Skeletal muscle satellite cell (primary cell): Measurements from ENCODE around the gene HERPUD2. TPM values are rescaled to one million over a fixed set of nuclear protein-coding genes. Genes with fewer than 3 reads are reported as not detected.

Source experiments
- H3K27me3 ChIP-seq: 2 replicates; pipeline ENCODE4 v1.7.0; 2013; ENCODE audit warnings: low read length; ENCODE audit not compliant: control insufficient read depth, insufficient read depth
- H3K36me3 ChIP-seq: 2 replicates; pipeline ENCODE4 v1.7.0; 2013; ENCODE audit warnings: mild to moderate bottlenecking, control low read depth, low read length; ENCODE audit not compliant: insufficient read depth
- H3K4me1 ChIP-seq: 2 replicates; pipeline ENCODE4 v1.7.0; 2013; ENCODE audit warnings: low read length; ENCODE audit not compliant: control insufficient read depth, insufficient read depth
- H3K4me2 ChIP-seq: 2 replicates; pipeline ENCODE4 v1.7.0; 2013; ENCODE audit warnings: mild to moderate bottlenecking, low read length
- H3K4me3 ChIP-seq: 2 replicates; pipeline ENCODE4 v1.7.0; 2013; ENCODE audit warnings: low read length
- H3K9ac ChIP-seq: 2 replicates; pipeline ENCODE4 v1.7.0; 2013; ENCODE audit warnings: mild to moderate bottlenecking, low read depth, low read length, moderate library complexity
- H3K9me3 ChIP-seq: replicated peaks from 2 replicates; pipeline ENCODE4 v1.7.0; 2013; ENCODE audit warnings: mild to moderate bottlenecking, control low read depth, low read length
- total RNA-seq: library from RNA; depleted of rRNA; stranded (reverse); fragments of >200 nt; gene quantifications from 2 replicates; pipeline ENCODE4 v1.2.3, GENCODE V29; 2012; rRNA removed

Gene HERPUD2
- 16.6 and 17.5 TPM in 2 replicates for total RNA-seq

- no peaks in the 10 kb centered on the region for H3K9me3 ChIP-seq
- peak within 1 kb of the TSS; percentile 92 for H3K9ac ChIP-seq
- peak within 1 kb of the TSS; percentile 87 for H3K4me2 ChIP-seq
- H3K36me3 ChIP-seq = no peaks in the 10 kb centered on the region
- H3K4me1 ChIP-seq = peaks cover 36% of the 10 kb centered on the region
- H3K4me3 ChIP-seq = peak within 1 kb of the TSS; percentile 84
- H3K27me3 ChIP-seq = no peaks in the 10 kb centered on the region
Observed at GRCh38 chr7:35694784-35695472, at the start of gene HERPUD2. TSS of gene HERPUD2 (minus strand) at chr7:35695135. CDS start at chr7:35694330, 805 bp downstream.

- Histone ChIP-seq H3K4me3 (no peak overlapping the region), H3K9ac (no peak overlapping the region), H3K4me1 (no peaks in the 10 kb centered on the region), H3K27me3 (peaks cover 4% of the 10 kb centered on the region), H3K4me2 (no peak overlapping the region), H3K36me3 (no peaks in the 10 kb centered on the region), H3K9me3 (no peaks in the 10 kb centered on the region)
Observed at GRCh38 chr7:35738889-35739288, 44.0 kb upstream of the HERPUD2 start.

GRCh38 chr7:35736725-35737124, 41.8 kb upstream of the HERPUD2 start:
- no peaks in the 10 kb centered on the region for H3K9me3 ChIP-seq
- H3K4me3 ChIP-seq = no peak overlapping the region
- H3K27me3 ChIP-seq = peaks cover 4% of the 10 kb centered on the region
- H3K4me1 ChIP-seq = no peaks in the 10 kb centered on the region
- no peak overlapping the region for H3K4me2 ChIP-seq
- no peak overlapping the region for H3K9ac ChIP-seq
- no peaks in the 10 kb centered on the region for H3K36me3 ChIP-seq

DNA sequence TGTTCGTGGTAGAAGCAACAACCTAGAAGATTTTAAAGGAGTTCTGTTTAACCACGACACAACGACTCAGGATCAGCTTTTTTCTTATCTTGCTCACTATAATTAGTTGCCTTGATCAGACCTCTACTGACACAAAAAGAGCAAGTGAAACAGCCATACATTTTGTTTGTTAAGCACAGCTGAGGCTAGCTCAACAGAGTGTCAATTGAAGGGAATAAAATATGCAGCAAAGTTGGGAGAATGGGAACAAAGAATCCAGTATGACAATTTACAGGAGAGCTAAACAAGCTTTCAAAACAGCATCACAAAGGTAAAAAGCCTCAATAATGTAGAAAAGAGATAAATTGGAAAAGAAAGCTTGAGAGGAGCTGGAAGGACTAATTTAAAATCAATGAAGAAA, 40.5 kb upstream of the HERPUD2 start:
- Histone ChIP-seq H3K9ac (no peak overlapping the region), H3K4me2 (no peak overlapping the region), H3K9me3 (no peaks in the 10 kb centered on the region), H3K4me3 (no peak overlapping the region), H3K27me3 (peaks cover 4% of the 10 kb centered on the region), H3K4me1 (no peaks in the 10 kb centered on the region), H3K36me3 (no peaks in the 10 kb centered on the region)

DNA sequence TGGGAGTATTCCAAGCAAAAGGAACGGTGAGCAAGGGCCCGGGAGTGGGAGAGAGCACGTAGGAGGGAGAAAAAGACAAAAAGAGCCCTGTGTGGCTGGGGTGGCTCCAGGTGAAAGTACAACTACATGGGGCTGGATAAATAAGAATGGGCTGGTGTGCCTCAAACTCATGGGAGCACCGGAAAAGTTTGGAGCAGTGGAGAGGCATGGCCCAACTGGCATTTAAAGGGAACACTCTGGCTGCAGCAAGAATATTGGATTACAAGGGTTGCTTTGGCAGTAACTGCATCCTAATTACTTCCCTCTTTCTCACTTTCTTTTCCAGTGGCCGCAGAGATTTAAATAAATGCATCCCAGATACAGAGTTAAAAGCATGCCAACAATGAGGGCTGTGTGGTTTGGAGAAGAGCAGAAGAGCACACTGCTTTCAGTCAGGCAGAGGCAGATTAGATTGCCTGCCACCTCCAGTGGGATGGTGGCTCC, 39.1 kb upstream of the HERPUD2 start:
- Histone ChIP-seq H3K4me2 (no peak overlapping the region), H3K9ac (no peak overlapping the region)

GRCh38 chr7:35731349-35731748, 36.4 kb upstream of the HERPUD2 start:
- Histone ChIP-seq H3K27me3 (peaks cover 9% of the 10 kb centered on the region), H3K4me3 (no peak overlapping the region), H3K4me2 (no peak overlapping the region), H3K9ac (no peak overlapping the region), H3K36me3 (no peaks in the 10 kb centered on the region), H3K9me3 (no peaks in the 10 kb centered on the region), H3K4me1 (no peaks in the 10 kb centered on the region)

More for the DNA sequence above, 39.1 kb upstream of the HERPUD2 start:
- no peak overlapping the region for H3K4me3 ChIP-seq
- no peaks in the 10 kb centered on the region for H3K9me3 ChIP-seq
- H3K36me3 ChIP-seq = no peaks in the 10 kb centered on the region
- H3K27me3 ChIP-seq = peaks cover 9% of the 10 kb centered on the region
- no peaks in the 10 kb centered on the region for H3K4me1 ChIP-seq

DNA sequence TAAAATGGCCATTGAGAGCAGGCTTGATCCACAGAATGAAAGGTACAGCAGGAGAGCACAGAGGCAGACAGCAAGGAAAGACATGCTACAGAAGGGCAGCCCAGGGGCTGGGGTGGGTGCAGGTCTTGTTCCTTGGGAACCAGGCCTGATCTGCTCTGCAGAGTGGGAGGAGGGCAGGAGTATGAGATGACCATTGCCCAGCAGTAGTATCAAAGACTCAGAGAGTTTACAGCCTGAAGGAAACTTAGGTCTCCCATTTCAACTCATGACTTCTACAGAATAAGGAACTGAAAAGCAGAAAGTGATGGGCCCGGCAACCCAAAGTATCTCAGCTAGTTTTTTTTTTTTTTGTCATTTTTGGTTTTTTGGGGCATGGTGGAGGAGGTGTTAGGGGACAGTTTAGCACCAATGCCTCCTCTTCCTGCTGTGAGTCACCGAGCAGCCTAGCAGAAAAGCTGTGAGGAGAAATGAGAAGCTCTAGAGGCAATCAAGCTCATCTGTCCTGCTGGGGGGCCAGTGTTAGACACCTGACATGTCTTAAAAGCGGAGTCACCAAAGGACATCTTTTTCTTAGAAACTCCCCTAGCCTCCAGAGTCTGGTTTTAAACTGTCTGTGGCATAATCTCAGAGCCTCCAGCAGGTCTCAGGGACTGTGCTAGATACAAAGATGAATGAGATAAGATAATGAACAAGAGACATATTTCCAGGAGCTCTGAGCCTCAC, 34.3 kb upstream of the HERPUD2 start:
- Histone ChIP-seq H3K9me3 (no peaks in the 10 kb centered on the region), H3K4me1 (no peaks in the 10 kb centered on the region), H3K4me3 (no peak overlapping the region), H3K27me3 (peaks cover 7% of the 10 kb centered on the region), H3K4me2 (no peak overlapping the region), H3K9ac (no peak overlapping the region), H3K36me3 (no peaks in the 10 kb centered on the region)

GRCh38 chr7:35728412-35729060, 33.6 kb upstream of the HERPUD2 start:
- Histone ChIP-seq H3K9me3 (no peaks in the 10 kb centered on the region), H3K36me3 (no peaks in the 10 kb centered on the region), H3K4me1 (no peaks in the 10 kb centered on the region), H3K4me2 (no peak overlapping the region), H3K27me3 (peaks cover 5% of the 10 kb centered on the region), H3K9ac (no peak overlapping the region), H3K4me3 (no peak overlapping the region)

DNA sequence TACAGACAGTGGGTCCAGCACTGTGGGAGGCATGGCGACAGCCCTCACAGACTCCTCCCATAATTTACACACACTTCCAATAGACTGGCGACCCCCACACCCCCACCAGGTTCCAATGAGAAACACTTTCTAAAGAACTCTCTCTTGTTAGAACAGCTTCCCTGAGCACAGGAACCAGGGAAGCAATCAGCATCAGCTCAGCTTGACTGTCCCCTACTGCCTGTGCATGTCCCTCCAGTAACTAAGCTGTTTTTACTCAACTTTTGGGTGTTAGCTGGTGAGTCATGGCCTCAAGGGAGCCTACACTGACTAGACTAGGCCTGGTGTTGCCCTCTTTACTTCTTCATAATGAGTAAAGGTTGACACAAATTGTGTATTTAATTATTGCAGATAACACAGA, 32.6 kb upstream of the HERPUD2 start:
- Histone ChIP-seq H3K4me2 (no peak overlapping the region), H3K4me3 (no peak overlapping the region), H3K4me1 (no peaks in the 10 kb centered on the region), H3K36me3 (no peaks in the 10 kb centered on the region), H3K27me3 (peaks cover 5% of the 10 kb centered on the region), H3K9ac (no peak overlapping the region), H3K9me3 (no peaks in the 10 kb centered on the region)

DNA sequence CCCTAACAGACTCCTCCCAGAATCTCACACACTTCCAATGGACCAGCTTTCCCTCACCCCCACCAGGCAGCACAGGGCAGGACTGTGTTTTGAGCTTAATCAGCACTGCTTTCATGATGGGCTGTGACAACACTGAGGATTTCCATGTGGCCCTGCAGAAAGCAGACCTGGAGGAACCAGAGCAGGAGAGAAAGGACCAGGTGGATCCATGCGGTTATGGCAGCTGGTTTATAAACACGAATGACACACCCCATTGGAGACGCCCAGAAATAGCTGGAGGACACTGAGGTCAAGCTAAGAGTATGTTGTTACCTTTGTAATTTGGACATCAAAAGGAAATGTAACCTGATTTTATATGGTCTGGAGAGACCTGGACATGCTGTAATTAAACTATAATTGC, 31.7 kb upstream of the HERPUD2 start:
- no peak overlapping the region for H3K4me3 ChIP-seq
- H3K4me1 ChIP-seq = no peaks in the 10 kb centered on the region
- peaks cover 5% of the 10 kb centered on the region for H3K27me3 ChIP-seq

GRCh38 chr7:35725280-35725680, 30.3 kb upstream of the HERPUD2 start:
- no peaks in the 10 kb centered on the region for H3K4me1 ChIP-seq
- no peaks in the 10 kb centered on the region for H3K9me3 ChIP-seq
- no peak overlapping the region for H3K9ac ChIP-seq

More for the DNA sequence above, 31.7 kb upstream of the HERPUD2 start:
- H3K9me3 ChIP-seq = no peaks in the 10 kb centered on the region
- H3K36me3 ChIP-seq = no peaks in the 10 kb centered on the region
- no peak overlapping the region for H3K4me2 ChIP-seq
- no peak overlapping the region for H3K9ac ChIP-seq

More at GRCh38 chr7:35725280-35725680, 30.3 kb upstream of the HERPUD2 start:
- Histone ChIP-seq H3K4me2 (no peak overlapping the region), H3K27me3 (peaks cover 5% of the 10 kb centered on the region), H3K36me3 (no peaks in the 10 kb centered on the region), H3K4me3 (no peak overlapping the region)
